ENCODE measurements around the gene KCNIP4. TPM values are rescaled to one million over a fixed set of nuclear protein-coding genes. Genes with fewer than 3 reads are reported as not detected.

KCNIP4 gene
- total RNA-seq, 1 donor, result not detected

GRCh38 chr4:21819086-21819485, 129.5 kb downstream of the KCNIP4 start:
- TF ChIP-seq CTCF (IDR thresholded peaks at IDR 0.05; ENCODE audit: extremely low read depth, low read depth, low read length), result no peak
- no peak for DNase-seq (ENCODE audit: insufficient read length, low spot score, missing footprints)
- Histone ChIP-seq H3K9me3 (ENCODE audit: low read depth, low read length) (no peaks in the 10 kb centered on the region), H3K4me2 (ENCODE audit: insufficient read depth, low read length) (no peak overlapping the region), H3K27ac (ENCODE audit: low read depth, low read length) (no peak overlapping the region), H3K79me2 (ENCODE audit: insufficient read depth, low read length) (no peaks in the 10 kb centered on the region), H3K36me3 (ENCODE audit: insufficient read depth, low read length) (no peaks in the 10 kb centered on the region), H4K20me1 (ENCODE audit: insufficient read depth, low read length) (no peaks in the 10 kb centered on the region), H2AFZ (ENCODE audit: low read length) (peak overlapping the region; percentile 50), H3K4me1 (ENCODE audit: insufficient read depth, low read length) (no peaks in the 10 kb centered on the region), H3K27me3 (ENCODE audit: insufficient read depth, low read length) (no peaks in the 10 kb centered on the region), H3K4me3 (ENCODE audit: insufficient read depth, low read length) (no peak overlapping the region)

GRCh38 chr4:21815651-21816377, 132.8 kb downstream of the KCNIP4 start:
- no peak for TF ChIP-seq CTCF (IDR thresholded peaks at IDR 0.05; ENCODE audit: extremely low read depth, low read depth, low read length)
- peaks cover 6% of the 10 kb centered on the region for H3K4me1 ChIP-seq (ENCODE audit: insufficient read depth, low read length)
- H3K4me3 ChIP-seq (ENCODE audit: insufficient read depth, low read length), result no peak overlapping the region

GRCh38 chr4:21811565-21811964, 137.0 kb downstream of the KCNIP4 start:
- H3K9me3 ChIP-seq (ENCODE audit: low read depth, low read length), result no peaks in the 10 kb centered on the region
- no peak for DNase-seq (ENCODE audit: insufficient read length, low spot score, missing footprints)
- no peaks in the 10 kb centered on the region for H3K36me3 ChIP-seq (ENCODE audit: insufficient read depth, low read length)
- no peak overlapping the region for H3K27ac ChIP-seq (ENCODE audit: low read depth, low read length)
- no peaks in the 10 kb centered on the region for H3K79me2 ChIP-seq (ENCODE audit: insufficient read depth, low read length)
- no peaks in the 10 kb centered on the region for H4K20me1 ChIP-seq (ENCODE audit: insufficient read depth, low read length)
- H3K4me1 ChIP-seq (ENCODE audit: insufficient read depth, low read length), result peaks cover 6% of the 10 kb centered on the region
- H3K4me2 ChIP-seq (ENCODE audit: insufficient read depth, low read length), result no peak overlapping the region
- no peaks in the 10 kb centered on the region for H3K27me3 ChIP-seq (ENCODE audit: insufficient read depth, low read length)
- H3K4me3 ChIP-seq (ENCODE audit: insufficient read depth, low read length), result no peak overlapping the region
- peak overlapping the region; percentile 8 for H2AFZ ChIP-seq (ENCODE audit: low read length)
- TF ChIP-seq CTCF (IDR thresholded peaks at IDR 0.05; ENCODE audit: extremely low read depth, low read depth, low read length), result no peak

More at GRCh38 chr4:21815651-21816377, 132.8 kb downstream of the KCNIP4 start:
- Histone ChIP-seq H2AFZ (ENCODE audit: low read length) (no peak overlapping the region), H3K79me2 (ENCODE audit: insufficient read depth, low read length) (no peaks in the 10 kb centered on the region), H3K36me3 (ENCODE audit: insufficient read depth, low read length) (no peaks in the 10 kb centered on the region), H3K27me3 (ENCODE audit: insufficient read depth, low read length) (no peaks in the 10 kb centered on the region), H3K9me3 (ENCODE audit: low read depth, low read length) (no peaks in the 10 kb centered on the region), H4K20me1 (ENCODE audit: insufficient read depth, low read length) (no peaks in the 10 kb centered on the region), H3K4me2 (ENCODE audit: insufficient read depth, low read length) (no peak overlapping the region), H3K27ac (ENCODE audit: low read depth, low read length) (no peak overlapping the region)
- no peak for DNase-seq (ENCODE audit: insufficient read length, low spot score, missing footprints)

GRCh38 chr4:21806991-21807390, 141.6 kb downstream of the KCNIP4 start:
- no peaks in the 10 kb centered on the region for H4K20me1 ChIP-seq (ENCODE audit: insufficient read depth, low read length)
- peaks cover 19% of the 10 kb centered on the region for H3K4me1 ChIP-seq (ENCODE audit: insufficient read depth, low read length)
- no peaks in the 10 kb centered on the region for H3K36me3 ChIP-seq (ENCODE audit: insufficient read depth, low read length)
- no peaks in the 10 kb centered on the region for H3K27me3 ChIP-seq (ENCODE audit: insufficient read depth, low read length)
- DNase-seq (ENCODE audit: insufficient read length, low spot score, missing footprints), result no peak
- TF ChIP-seq CTCF (IDR thresholded peaks at IDR 0.05; ENCODE audit: extremely low read depth, low read depth, low read length), result no peak
- H3K9me3 ChIP-seq (ENCODE audit: low read depth, low read length), result no peaks in the 10 kb centered on the region
- H3K4me2 ChIP-seq (ENCODE audit: insufficient read depth, low read length), result no peak overlapping the region
- no peak overlapping the region for H3K4me3 ChIP-seq (ENCODE audit: insufficient read depth, low read length)
- no peak overlapping the region for H2AFZ ChIP-seq (ENCODE audit: low read length)
- H3K79me2 ChIP-seq (ENCODE audit: insufficient read depth, low read length), result no peaks in the 10 kb centered on the region
- H3K27ac ChIP-seq (ENCODE audit: low read depth, low read length), result no peak overlapping the region
